Upper lobe of left lung (tissue), 4 donors: ENCODE data around the gene MAF.

Experiments used
- EP300 ChIP-seq, 4 donors: sonication (generic); formaldehyde crosslinking; IDR thresholded peaks; one replicate each; pipeline ENCODE4 v1.5.1; 2017; ENCODE audit warnings: antibody characterized with exemption in 4 of 4, control low read depth in 2 of 4
- POLR2AphosphoS5 ChIP-seq, 2 donors: sonication (generic); formaldehyde crosslinking; IDR thresholded peaks; one replicate each; pipeline ENCODE4 v1.5.1; 2017; ENCODE audit warnings: antibody characterized with exemption in 2 of 2
- TF ChIP-seq, protein P1 (sequence below), 6 experiments: fragments of 450-650 bp in 4 of 6; fragments of 200-600 bp in 2 of 6; sonication (generic) in 2 of 6; IDR thresholded peaks; one replicate each; pipeline ENCODE4 v1.5.1; 2016 to 2019; ENCODE audit warnings: antibody characterized with exemption in 6 of 6

DNA sequence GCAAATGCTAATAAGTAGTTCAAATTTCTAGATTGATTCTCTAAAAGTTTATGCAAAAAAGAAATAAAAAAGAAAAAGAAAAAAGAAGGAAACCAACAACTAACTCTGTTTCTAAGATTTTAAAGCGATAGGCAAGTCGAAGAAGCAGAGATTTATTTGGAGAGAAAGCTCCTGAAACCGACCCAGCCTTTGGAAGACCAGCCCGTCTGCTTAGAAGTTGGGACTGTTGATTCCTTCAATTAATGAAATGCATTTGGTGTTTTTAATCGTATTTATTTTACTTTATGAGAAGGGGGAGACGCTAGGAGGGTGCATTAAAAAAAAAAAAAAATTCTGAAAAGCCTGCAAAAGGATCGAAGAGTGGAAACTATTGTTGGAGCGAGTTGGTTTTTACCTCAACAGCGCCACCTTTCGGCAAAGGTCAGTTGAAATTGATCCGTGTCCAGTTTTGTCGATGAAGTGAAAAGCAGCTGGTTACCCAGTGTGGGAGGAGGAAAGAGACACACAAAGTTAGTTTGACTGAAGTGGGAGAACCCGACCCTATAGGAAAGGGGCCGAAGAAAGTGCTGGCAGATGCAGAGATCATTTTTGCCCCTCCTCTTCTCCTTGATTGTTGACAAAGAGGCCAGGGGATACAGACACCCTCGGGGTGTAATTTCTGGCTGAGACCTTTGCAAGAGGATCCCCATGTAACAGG is 1.5 kb upstream of the MAF start:
- TF ChIP-seq, protein P1, sequence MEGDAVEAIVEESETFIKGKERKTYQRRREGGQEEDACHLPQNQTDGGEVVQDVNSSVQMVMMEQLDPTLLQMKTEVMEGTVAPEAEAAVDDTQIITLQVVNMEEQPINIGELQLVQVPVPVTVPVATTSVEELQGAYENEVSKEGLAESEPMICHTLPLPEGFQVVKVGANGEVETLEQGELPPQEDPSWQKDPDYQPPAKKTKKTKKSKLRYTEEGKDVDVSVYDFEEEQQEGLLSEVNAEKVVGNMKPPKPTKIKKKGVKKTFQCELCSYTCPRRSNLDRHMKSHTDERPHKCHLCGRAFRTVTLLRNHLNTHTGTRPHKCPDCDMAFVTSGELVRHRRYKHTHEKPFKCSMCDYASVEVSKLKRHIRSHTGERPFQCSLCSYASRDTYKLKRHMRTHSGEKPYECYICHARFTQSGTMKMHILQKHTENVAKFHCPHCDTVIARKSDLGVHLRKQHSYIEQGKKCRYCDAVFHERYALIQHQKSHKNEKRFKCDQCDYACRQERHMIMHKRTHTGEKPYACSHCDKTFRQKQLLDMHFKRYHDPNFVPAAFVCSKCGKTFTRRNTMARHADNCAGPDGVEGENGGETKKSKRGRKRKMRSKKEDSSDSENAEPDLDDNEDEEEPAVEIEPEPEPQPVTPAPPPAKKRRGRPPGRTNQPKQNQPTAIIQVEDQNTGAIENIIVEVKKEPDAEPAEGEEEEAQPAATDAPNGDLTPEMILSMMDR (IDR thresholded peaks at IDR 0.05): peak; percentile 60 to 75 (median 70)
- TF ChIP-seq POLR2AphosphoS5 (IDR thresholded peaks at IDR 0.05) (no peak), EP300 (IDR thresholded peaks at IDR 0.05) (no peak)
